OCI-LY7 (cell line): ENCODE results near the gene UVSSA. TPM values are rescaled to one million over a fixed set of nuclear protein-coding genes. Genes with fewer than 3 reads are reported as not detected.

Source experiments
- BruUV-seq: library from RNA; stranded (reverse); fragments of 400-500 nt; replicated peaks from 2 replicates; lab custom pipeline; 2021; lab: Mats Ljungman, UMichigan
- CTCF ChIA-PET: fragments of 300-600 bp; sonication (Branson Sonifier 250); formaldehyde crosslinking; loops from one replicate; lab custom pipeline; 2022; ENCODE audit warnings: antibody characterized with exemption; ENCODE audit not compliant: unreplicated experiment; lab: Charles Lee
- POLR2A ChIA-PET: fragments of 300-600 bp; sonication (Branson Sonifier 250); formaldehyde crosslinking; loops from one replicate; lab custom pipeline; 2022; ENCODE audit warnings: antibody characterized with exemption; lab: Charles Lee
- DNase-seq: peaks from one replicate; pipeline ENCODE4 v3.0.0-alpha.2; 2015; ENCODE audit warnings: low spot score
- H2AFZ ChIP-seq: fragments of 200-600 bp; sonication (generic), shearing (Covaris generic); 2 replicates; pipeline ENCODE4 v1.6.1; 2014; ENCODE audit warnings: mild to moderate bottlenecking, antibody characterized with exemption, low read length, moderate library complexity
- H3K27ac ChIP-seq: fragments of 200-600 bp; sonication (generic); 2 replicates; pipeline ENCODE4 v1.5.1; 2014; ENCODE audit warnings: mixed run types, low read depth, mild to moderate bottlenecking, moderate library complexity, low read length, inconsistent platforms; ENCODE audit not compliant: poor library complexity, severe bottlenecking
- H3K36me3 ChIP-seq: fragments of 200-600 bp; sonication (generic); 2 replicates; pipeline ENCODE4 v1.6.1; 2014; ENCODE audit warnings: mild to moderate bottlenecking, antibody characterized with exemption, low read length, moderate library complexity, mixed read lengths; ENCODE audit not compliant: insufficient read depth
- H3K4me1 ChIP-seq: fragments of 200-600 bp; sonication (generic); 2 replicates; pipeline ENCODE4 v1.5.1; 2014; ENCODE audit warnings: mild to moderate bottlenecking, low read length; ENCODE audit not compliant: insufficient read depth, poor library complexity, severe bottlenecking
- H3K4me2 ChIP-seq: fragments of 200-600 bp; sonication (generic); 2 replicates; pipeline ENCODE4 v1.6.1; 2014; ENCODE audit warnings: mild to moderate bottlenecking, low read length
- H3K4me3 ChIP-seq: fragments of 200-600 bp; sonication (generic); 2 replicates; pipeline ENCODE4 v1.5.1; 2014; ENCODE audit warnings: mild to moderate bottlenecking, low read depth, low read length; ENCODE audit not compliant: poor library complexity, severe bottlenecking
- H3K79me2 ChIP-seq: fragments of 200-600 bp; sonication (generic); 2 replicates; pipeline ENCODE4 v1.6.1; 2016; ENCODE audit warnings: low read depth, mild to moderate bottlenecking, low read length, moderate library complexity, mixed read lengths; ENCODE audit not compliant: insufficient read depth
- H3K9me2 ChIP-seq: fragments of 200-600 bp; sonication (generic); 2 replicates; pipeline ENCODE4 v1.6.1; 2016; ENCODE audit warnings: mild to moderate bottlenecking, low read length, mixed read lengths; ENCODE audit not compliant: insufficient read depth
- H3K9me3 ChIP-seq: fragments of 200-600 bp; sonication (generic); 2 replicates; pipeline ENCODE4 v1.6.1; 2014; ENCODE audit warnings: mild to moderate bottlenecking, mixed run types, low read length, mixed read lengths
- H4K20me1 ChIP-seq: fragments of 200-600 bp; sonication (generic); 2 replicates; pipeline ENCODE4 v1.6.1; 2014; ENCODE audit warnings: mild to moderate bottlenecking, antibody characterized with exemption, low read length, moderate library complexity, mixed read lengths; ENCODE audit not compliant: insufficient read depth
- EZH2phosphoT487 ChIP-seq: fragments of 200-600 bp; sonication (generic); IDR thresholded peaks from 2 replicates; pipeline ENCODE4 v1.6.1; 2018; ENCODE audit warnings: low read depth, borderline replicate concordance, mild to moderate bottlenecking, mixed run types, antibody characterized with exemption, low read length, moderate library complexity, mixed read lengths
- intact Hi-C: fragments of 100-400 bp; cut with micrococcal nuclease; formaldehyde crosslinking; loops from one replicate; pipeline ENCODE4 v1.10.0; 2022; ENCODE audit not compliant: unreplicated experiment
- total RNA-seq, 2 experiments: library from RNA; depleted of rRNA in 1 of 2; stranded (reverse); fragments of >200 nt in 1 of 2; shearing (Covaris generic) in 1 of 2; gene quantifications; 2 replicates each; pipeline ENCODE4 v1.2.3, GENCODE V29; 2014 to 2022
- TF ChIP-seq, protein P1 (sequence below): fragments of 200-600 bp; sonication (generic); conservative IDR thresholded peaks from 2 replicates; pipeline ENCODE4 v1.5.1; 2014; ENCODE audit warnings: mild to moderate bottlenecking, antibody characterized with exemption, low read length, moderate library complexity, mixed read lengths

UVSSA gene
- total RNA-seq, 2 experiments from 2014 or later, result 13.2 to 43.2 TPM

DNA sequence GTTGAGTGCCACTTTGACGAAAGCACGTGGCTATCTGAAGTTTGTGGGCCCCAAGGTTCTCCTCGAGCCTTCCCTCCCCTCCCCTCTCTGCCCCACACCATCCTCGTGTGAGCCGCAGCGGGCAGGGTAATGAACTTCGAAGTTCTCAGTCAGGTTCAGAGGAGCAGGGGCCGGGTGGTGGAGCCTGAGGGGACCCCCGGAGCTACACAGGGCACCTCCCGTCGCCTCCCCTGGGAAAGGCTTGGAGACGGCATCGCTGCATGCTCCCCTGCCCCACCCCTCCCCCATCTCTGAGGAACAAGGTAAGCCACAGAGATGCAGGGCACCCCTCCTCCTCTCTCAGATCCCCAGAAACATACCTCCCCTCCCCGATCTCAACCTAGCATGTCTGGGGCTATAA, 62.1 kb downstream of the UVSSA start:
- Histone ChIP-seq H3K9me2 (no peaks in the 10 kb centered on the region), H3K4me3 (no peak overlapping the region), H2AFZ (no peak overlapping the region), H4K20me1 (no peaks in the 10 kb centered on the region), H3K79me2 (no peaks in the 10 kb centered on the region), H3K4me1 (no peaks in the 10 kb centered on the region), H3K36me3 (no peaks in the 10 kb centered on the region), H3K9me3 (no peaks in the 10 kb centered on the region), H3K27ac (no peak overlapping the region), H3K4me2 (no peak overlapping the region)
- POLR2A ChIA-PET, result no interaction called here
- BruUV-seq, result no TSS peak
- no peak for DNase-seq
- CTCF ChIA-PET, result no interaction called here
- intact Hi-C loops, result no loop called here
- TF ChIP-seq, protein P1, sequence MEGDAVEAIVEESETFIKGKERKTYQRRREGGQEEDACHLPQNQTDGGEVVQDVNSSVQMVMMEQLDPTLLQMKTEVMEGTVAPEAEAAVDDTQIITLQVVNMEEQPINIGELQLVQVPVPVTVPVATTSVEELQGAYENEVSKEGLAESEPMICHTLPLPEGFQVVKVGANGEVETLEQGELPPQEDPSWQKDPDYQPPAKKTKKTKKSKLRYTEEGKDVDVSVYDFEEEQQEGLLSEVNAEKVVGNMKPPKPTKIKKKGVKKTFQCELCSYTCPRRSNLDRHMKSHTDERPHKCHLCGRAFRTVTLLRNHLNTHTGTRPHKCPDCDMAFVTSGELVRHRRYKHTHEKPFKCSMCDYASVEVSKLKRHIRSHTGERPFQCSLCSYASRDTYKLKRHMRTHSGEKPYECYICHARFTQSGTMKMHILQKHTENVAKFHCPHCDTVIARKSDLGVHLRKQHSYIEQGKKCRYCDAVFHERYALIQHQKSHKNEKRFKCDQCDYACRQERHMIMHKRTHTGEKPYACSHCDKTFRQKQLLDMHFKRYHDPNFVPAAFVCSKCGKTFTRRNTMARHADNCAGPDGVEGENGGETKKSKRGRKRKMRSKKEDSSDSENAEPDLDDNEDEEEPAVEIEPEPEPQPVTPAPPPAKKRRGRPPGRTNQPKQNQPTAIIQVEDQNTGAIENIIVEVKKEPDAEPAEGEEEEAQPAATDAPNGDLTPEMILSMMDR, result no peak
- no peak for TF ChIP-seq EZH2phosphoT487

DNA sequence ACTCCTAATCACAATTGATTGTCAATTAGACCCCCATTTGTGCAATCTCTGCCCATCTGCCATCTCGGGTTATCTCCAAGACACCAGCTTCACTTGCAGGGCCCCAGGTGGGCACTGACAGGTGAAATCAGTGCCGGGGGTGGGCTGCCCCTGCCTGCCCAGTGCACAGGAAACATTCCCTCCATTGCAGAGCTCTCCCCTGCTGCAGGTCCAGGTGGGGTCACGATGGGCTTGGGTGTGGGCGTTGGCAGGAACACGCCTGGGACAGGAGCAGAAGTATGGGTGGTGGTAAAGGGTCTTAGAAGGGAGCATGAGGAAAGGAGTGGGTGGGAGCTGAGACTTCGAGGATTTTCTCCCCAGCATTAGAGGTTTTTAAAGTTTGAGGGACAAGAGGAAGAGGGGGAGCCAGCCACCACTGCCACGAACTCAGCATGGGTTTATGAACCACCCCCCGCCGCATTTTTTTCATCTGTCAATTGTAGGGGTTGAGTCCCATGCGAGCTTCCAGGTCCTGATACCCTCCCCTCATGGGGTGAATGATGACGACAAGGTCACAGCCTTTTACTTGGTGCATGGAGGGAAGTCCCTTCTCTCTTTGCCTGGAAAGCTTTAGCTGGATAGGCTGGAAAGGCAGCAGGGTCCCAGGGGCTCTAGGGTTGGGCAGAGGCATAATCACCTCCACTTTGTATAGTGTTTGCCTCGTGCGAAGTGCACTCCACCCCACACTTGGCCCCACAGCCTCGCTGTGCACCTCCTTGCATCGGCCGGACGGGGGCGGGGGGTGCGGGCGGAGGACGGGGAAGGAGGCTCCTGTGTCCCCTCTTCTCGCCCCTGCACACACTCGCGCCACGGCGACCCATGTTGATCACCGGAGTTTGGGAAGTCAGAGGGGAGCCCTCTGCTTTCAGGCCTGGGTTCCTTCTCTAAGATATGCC, 62.8 kb downstream of the UVSSA start:
- CTCF ChIA-PET, result no interaction called here
- no TSS peak for BruUV-seq

More for the DNA sequence above, 62.8 kb downstream of the UVSSA start:
- DNase-seq, result no peak
- Histone ChIP-seq H3K4me3 (no peak overlapping the region), H3K36me3 (no peaks in the 10 kb centered on the region), H2AFZ (no peak overlapping the region), H3K27ac (no peak overlapping the region), H3K4me2 (no peak overlapping the region), H3K9me3 (no peaks in the 10 kb centered on the region), H4K20me1 (no peaks in the 10 kb centered on the region), H3K9me2 (no peaks in the 10 kb centered on the region), H3K79me2 (no peaks in the 10 kb centered on the region), H3K4me1 (no peaks in the 10 kb centered on the region)
- TF ChIP-seq, protein P1, result no peak
- no peak for TF ChIP-seq EZH2phosphoT487
- POLR2A ChIA-PET, result no interaction called here
- intact Hi-C loops, result no loop called here
